GM12878 (cell line): ENCODE data around the gene GARNL3. TPM values are rescaled to one million over a fixed set of nuclear protein-coding genes. Genes with fewer than 3 reads are reported as not detected.

ENCODE experiments used
- ATAC-seq: fragments of 200-7000 bp; cut with Tn5 transposase; 3 replicates; pipeline ENCODE4 v1.9.1; 2020; ENCODE audit warnings: mild to moderate bottlenecking, moderate library complexity
- BruUV-seq: library from RNA; stranded (reverse); fragments of 400-500 nt; replicated peaks from 2 replicates; lab custom pipeline; 2021; lab: Mats Ljungman, UMichigan
- CTCF ChIA-PET: fragments of 300-600 bp; sonication (Branson Sonifier 250); formaldehyde crosslinking; extraction: SDS; loops from one replicate; lab custom pipeline; 2021; ENCODE audit warnings: inconsistent platforms; lab: Yijun Ruan, JAX
- POLR2A ChIA-PET: fragments of 350-600 bp; formaldehyde crosslinking; extraction: SDS; loops from one replicate; lab custom pipeline; 2021; ENCODE audit warnings: inconsistent platforms; lab: Charles Lee
- RAD21 ChIA-PET: fragments of 300-600 bp; sonication (Branson Sonifier 250); formaldehyde crosslinking; loops from one replicate; lab custom pipeline; 2023; ENCODE audit warnings: antibody characterized with exemption; ENCODE audit not compliant: unreplicated experiment; lab: Charles Lee
- SMC1A ChIA-PET: fragments of 300-600 bp; sonication (Branson Sonifier 250); formaldehyde crosslinking; loops from one replicate; lab custom pipeline; 2023; ENCODE audit not compliant: unreplicated experiment, uncharacterized antibody; lab: Charles Lee
- DNase-seq: peaks from one replicate; pipeline ENCODE4 v3.0.0-alpha.2; 2011; ENCODE audit warnings: low read depth, low spot score
- FAIRE-seq: peaks from 3 replicates; lab custom pipeline; 2011; peaks lifted over from hg19 to GRCh38; lab: Jason Lieb, UNC
- H2AFZ ChIP-seq: 2 replicates; pipeline ENCODE4 v1.6.0; 2011; ENCODE audit warnings: low read depth, low read length, control low read depth; ENCODE audit not compliant: control insufficient read depth
- H3K27ac ChIP-seq: 2 replicates; pipeline ENCODE4 v1.5.1; 2011; ENCODE audit warnings: control low read depth; ENCODE audit not compliant: control insufficient read depth, insufficient read depth
- H3K27me3 ChIP-seq, 2 experiments: replicated peaks in 1 of 2; 2 replicates each; pipeline versions ENCODE4 v1.6.0 to v1.6.1; 2011; ENCODE audit warnings: low read length in 1 of 2; ENCODE audit not compliant: control insufficient read depth in 2 of 2, insufficient read depth in 2 of 2
- H3K36me3 ChIP-seq, 2 experiments: 2 replicates each; pipeline ENCODE4 v1.5.1; 2011; ENCODE audit warnings: low read length in 1 of 2; ENCODE audit not compliant: control insufficient read depth in 2 of 2, insufficient read depth in 2 of 2
- H3K4me1 ChIP-seq: 2 replicates; pipeline ENCODE4 v1.6.1; 2011; ENCODE audit warnings: mild to moderate bottlenecking, low read length, moderate library complexity, mixed read lengths; ENCODE audit not compliant: control insufficient read depth, insufficient read depth
- H3K4me2 ChIP-seq: 2 replicates; pipeline ENCODE4 v1.6.0; 2011; ENCODE audit warnings: control low read depth; ENCODE audit not compliant: control insufficient read depth, insufficient read depth
- H3K4me3 ChIP-seq: fragments of 200-600 bp; sonication (generic); 2 replicates; pipeline ENCODE4 v1.5.1; 2016
- H3K79me2 ChIP-seq: 2 replicates; pipeline ENCODE4 v1.6.0; 2011; ENCODE audit warnings: low read length; ENCODE audit not compliant: control insufficient read depth, insufficient read depth
- H3K9ac ChIP-seq: 2 replicates; pipeline ENCODE4 v1.8.0; 2011; ENCODE audit warnings: low read length, control low read depth, mixed read lengths; ENCODE audit not compliant: control insufficient read depth, insufficient read depth
- H3K9me3 ChIP-seq: replicated peaks from 3 replicates; pipeline ENCODE4 v1.5.1; 2011; ENCODE audit warnings: mild to moderate bottlenecking, low read length; ENCODE audit not compliant: control insufficient read depth, insufficient read depth
- H4K20me1 ChIP-seq: 2 replicates; pipeline ENCODE4 v1.6.0; 2011; ENCODE audit not compliant: control insufficient read depth, insufficient read depth
- CBFB ChIP-seq: IDR thresholded peaks from 2 replicates; pipeline ENCODE4 v1.6.1; 2016; ENCODE audit warnings: antibody characterized with exemption, low read depth
- CHD2 ChIP-seq: IDR thresholded peaks from 2 replicates; pipeline ENCODE4 v1.6.1; 2011; ENCODE audit warnings: low read depth, low read length, improper control_type of control experiment, borderline replicate concordance
- EED ChIP-seq: sonication (generic); IDR thresholded peaks from 2 replicates; pipeline ENCODE4 v1.6.1; 2016; ENCODE audit warnings: antibody characterized with exemption, low read depth
- ETV6 ChIP-seq, 2 experiments: fragments of 450-650 bp in 1 of 2; IDR thresholded peaks in 1 of 2; conservative IDR thresholded peaks in 1 of 2; 2 replicates each; pipeline ENCODE4 v1.6.1; 2014; ENCODE audit warnings: antibody characterized with exemption in 1 of 2, borderline replicate concordance in 1 of 2, low read depth in 1 of 2, mild to moderate bottlenecking in 1 of 2, moderate library complexity in 1 of 2
- HDAC6 ChIP-seq: fragments of 200-600 bp; sonication (generic); IDR thresholded peaks from one replicate; pipeline ENCODE4 v1.8.0; 2017; ENCODE audit warnings: antibody characterized with exemption; ENCODE audit not compliant: unreplicated experiment
- HSF1 ChIP-seq: fragments of 150-350 bp; IDR thresholded peaks from 2 replicates; pipeline ENCODE4 v1.6.1; 2014; ENCODE audit warnings: mild to moderate bottlenecking, low read depth, low read length
- JUND ChIP-seq: IDR thresholded peaks from 2 replicates; pipeline ENCODE4 v1.6.1; 2012; ENCODE audit warnings: low read depth, mild to moderate bottlenecking, low read length, improper control_type of control experiment, moderate library complexity
- MAX ChIP-seq: IDR thresholded peaks from 2 replicates; pipeline ENCODE4 v1.6.1; 2012; ENCODE audit warnings: low read depth, low read length, improper control_type of control experiment
- MTA3 ChIP-seq: IDR thresholded peaks from 2 replicates; pipeline ENCODE4 v1.6.1; 2012; ENCODE audit warnings: low read length, inconsistent platforms, borderline replicate concordance
- NR2C1 ChIP-seq: fragments of 450-650 bp; IDR thresholded peaks from 2 replicates; pipeline ENCODE4 v1.6.1; 2017; ENCODE audit warnings: antibody characterized with exemption, mild to moderate bottlenecking, moderate library complexity
- NR2F1 ChIP-seq: fragments of 450-650 bp; conservative IDR thresholded peaks from 2 replicates; pipeline ENCODE4 v1.6.1; 2017; ENCODE audit warnings: mild to moderate bottlenecking
- RAD51 ChIP-seq: fragments of 450-650 bp; IDR thresholded peaks from 2 replicates; pipeline ENCODE4 v1.6.1; 2016; ENCODE audit warnings: moderate library complexity, mild to moderate bottlenecking, inconsistent platforms
- RFX5 ChIP-seq: IDR thresholded peaks from 2 replicates; pipeline ENCODE4 v1.6.1; 2011; ENCODE audit warnings: low read depth, low read length, improper control_type of control experiment
- SIX5 ChIP-seq: IDR thresholded peaks from 2 replicates; pipeline ENCODE4 v1.6.1; 2011; ENCODE audit warnings: mild to moderate bottlenecking, low read depth, low read length, moderate library complexity; ENCODE audit not compliant: severe bottlenecking
- SPI1 ChIP-seq: IDR thresholded peaks from 2 replicates; pipeline ENCODE4 v1.6.1; 2011; ENCODE audit warnings: low read depth, mild to moderate bottlenecking, low read length, moderate library complexity, borderline replicate concordance; ENCODE audit not compliant: insufficient read depth
- SREBF1 ChIP-seq: IDR thresholded peaks from 2 replicates; pipeline ENCODE4 v1.6.1; 2012; ENCODE audit warnings: mild to moderate bottlenecking, low read length
- SUZ12 ChIP-seq: fragments of 200-600 bp; sonication (generic); IDR thresholded peaks from one replicate; pipeline ENCODE4 v1.6.1; 2018; ENCODE audit warnings: antibody characterized with exemption, mild to moderate bottlenecking; ENCODE audit not compliant: unreplicated experiment
- WRNIP1 ChIP-seq: IDR thresholded peaks from 2 replicates; pipeline ENCODE4 v1.6.1; 2011; ENCODE audit warnings: low read depth, low read length, improper control_type of control experiment, borderline replicate concordance
- WGBS: methylation state at CpG from one replicate; pipeline ENCODE4 v1.1.6; 2016; ENCODE audit warnings: low lambda C conversion rate; ENCODE audit not compliant: insufficient replicate concordance, insufficient coverage; ENCODE audit errors: missing lambda C conversion rate; 5-methylcytosine and 5-hydroxymethylcytosine counted together
- in situ Hi-C: fragments of 300-500 bp; cut with MboI; formaldehyde crosslinking; loops from 9 replicates; pipeline ENCODE4 v1.14.3; 2018; ENCODE audit warnings: mixed read lengths
- intact Hi-C: fragments of 100-400 bp; cut with micrococcal nuclease; formaldehyde crosslinking; loops from one replicate; pipeline ENCODE4 v1.14.2; 2022; ENCODE audit not compliant: unreplicated experiment
- polyA plus RNA-seq, 11 experiments: library from polyadenylated mRNA; depleted of rRNA in 4 of 11; unstranded in 6 of 11; stranded (reverse) in 5 of 11; fragments of >200 nt; fragmentation: Nextera tagmentation in 4 of 11; fragmentation: Illumina TruSeq in 1 of 11; extraction: Ambion mirVana in 4 of 11; extraction: Trizol in 1 of 11; gene quantifications; 1 replicate in 1 of 11; 2 replicates in 10 of 11; pipeline versions ENCODE4 v1.2.1 to v1.2.3, GENCODE V29; 2011 to 2016; ENCODE audit warnings: inconsistent platforms in 2 of 11, missing spikeins in 2 of 11, low read depth in 1 of 11
- total RNA-seq, 4 experiments: library from RNA; depleted of rRNA in 3 of 4; stranded (reverse); fragments of >200 nt in 3 of 4; fragmentation: Illumina TruSeq in 1 of 4; extraction: Trizol in 1 of 4; gene quantifications; 2 replicates each; pipeline versions ENCODE4 v1.2.1 to v1.2.3, GENCODE V29; 2013 to 2021
- TF ChIP-seq, protein P1 (sequence below): fragments of 450-650 bp; IDR thresholded peaks from 2 replicates; pipeline ENCODE4 v1.6.1; 2017; ENCODE audit warnings: mild to moderate bottlenecking, moderate library complexity

Gene GARNL3
- total and polyA plus RNA-seq, 10 of the 15 experiments (the other 5 are each of a cell fraction or from before 2014, with no cell fraction given), result 0.89 to 13.2 (median 6.3) TPM

GRCh38 chr9:127334725-127335124, 70.2 kb downstream of the GARNL3 start:
- ATAC-seq (no peak), FAIRE-seq (no peak), DNase-seq (no peak)
- RAD21 ChIA-PET, result no interaction called here
- POLR2A ChIA-PET, result interaction anchor here (0.6 kb wide), 1 partner anchor 295 kb away, joined by 3 read pairs; no protein-coding TSS in a partner anchor
- WGBS, result 91% methylated on average over 2 of the region's 2 CpGs
- Histone ChIP-seq H3K79me2 (no peaks in the 10 kb centered on the region), H3K27ac (no peak overlapping the region), H3K9me3 (no peaks in the 10 kb centered on the region), H4K20me1 (no peaks in the 10 kb centered on the region), H3K9ac (no peak overlapping the region), H2AFZ (no peak overlapping the region), H3K4me1 (no peaks in the 10 kb centered on the region), H3K4me3 (no peak overlapping the region), H3K4me2 (no peak overlapping the region), H3K36me3 (no peaks in the 10 kb centered on the region; a peak in 1 of 4 replicates), H3K27me3 (no peaks in the 10 kb centered on the region)
- in situ Hi-C loops, result no loop called here
- BruUV-seq, result no TSS peak
- intact Hi-C loops, result no loop called here
- SMC1A ChIA-PET, result no interaction called here
- TF ChIP-seq CHD2, result no peak
- no peak for TF ChIP-seq JUND
- TF ChIP-seq MAX, result no peak
- TF ChIP-seq RFX5, result no peak
- TF ChIP-seq EED, result no peak
- no peak for TF ChIP-seq CBFB
- TF ChIP-seq SUZ12, result no peak
- no peak for TF ChIP-seq WRNIP1
- TF ChIP-seq HDAC6, result no peak
- TF ChIP-seq NR2C1, result no peak
- TF ChIP-seq MTA3, result no peak
- no peak for TF ChIP-seq RAD51
- no peak for TF ChIP-seq HSF1
- TF ChIP-seq NR2F1, result no peak
- no peak for TF ChIP-seq ETV6 (conservative IDR thresholded peaks at IDR 0.05 in 1 of 2, IDR thresholded peaks at IDR 0.05 in 1 of 2; ENCODE audit: borderline replicate concordance in 1 of 2, low read depth in 1 of 2)
- TF ChIP-seq SPI1, result no peak
- no peak for TF ChIP-seq SREBF1
- TF ChIP-seq, protein P1, sequence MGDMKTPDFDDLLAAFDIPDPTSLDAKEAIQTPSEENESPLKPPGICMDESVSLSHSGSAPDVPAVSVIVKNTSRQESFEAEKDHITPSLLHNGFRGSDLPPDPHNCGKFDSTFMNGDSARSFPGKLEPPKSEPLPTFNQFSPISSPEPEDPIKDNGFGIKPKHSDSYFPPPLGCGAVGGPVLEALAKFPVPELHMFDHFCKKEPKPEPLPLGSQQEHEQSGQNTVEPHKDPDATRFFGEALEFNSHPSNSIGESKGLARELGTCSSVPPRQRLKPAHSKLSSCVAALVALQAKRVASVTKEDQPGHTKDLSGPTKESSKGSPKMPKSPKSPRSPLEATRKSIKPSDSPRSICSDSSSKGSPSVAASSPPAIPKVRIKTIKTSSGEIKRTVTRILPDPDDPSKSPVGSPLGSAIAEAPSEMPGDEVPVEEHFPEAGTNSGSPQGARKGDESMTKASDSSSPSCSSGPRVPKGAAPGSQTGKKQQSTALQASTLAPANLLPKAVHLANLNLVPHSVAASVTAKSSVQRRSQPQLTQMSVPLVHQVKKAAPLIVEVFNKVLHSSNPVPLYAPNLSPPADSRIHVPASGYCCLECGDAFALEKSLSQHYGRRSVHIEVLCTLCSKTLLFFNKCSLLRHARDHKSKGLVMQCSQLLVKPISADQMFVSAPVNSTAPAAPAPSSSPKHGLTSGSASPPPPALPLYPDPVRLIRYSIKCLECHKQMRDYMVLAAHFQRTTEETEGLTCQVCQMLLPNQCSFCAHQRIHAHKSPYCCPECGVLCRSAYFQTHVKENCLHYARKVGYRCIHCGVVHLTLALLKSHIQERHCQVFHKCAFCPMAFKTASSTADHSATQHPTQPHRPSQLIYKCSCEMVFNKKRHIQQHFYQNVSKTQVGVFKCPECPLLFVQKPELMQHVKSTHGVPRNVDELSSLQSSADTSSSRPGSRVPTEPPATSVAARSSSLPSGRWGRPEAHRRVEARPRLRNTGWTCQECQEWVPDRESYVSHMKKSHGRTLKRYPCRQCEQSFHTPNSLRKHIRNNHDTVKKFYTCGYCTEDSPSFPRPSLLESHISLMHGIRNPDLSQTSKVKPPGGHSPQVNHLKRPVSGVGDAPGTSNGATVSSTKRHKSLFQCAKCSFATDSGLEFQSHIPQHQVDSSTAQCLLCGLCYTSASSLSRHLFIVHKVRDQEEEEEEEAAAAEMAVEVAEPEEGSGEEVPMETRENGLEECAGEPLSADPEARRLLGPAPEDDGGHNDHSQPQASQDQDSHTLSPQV, result no peak
- TF ChIP-seq SIX5, result no peak
- CTCF ChIA-PET, result no interaction called here
